ENCODE results near the gene GPRC6A.
"Not testable (repeated sequence)": the region's sequence is repeated elsewhere in the genome, so short reads cannot be mapped to it uniquely, and the experiment has no call there.

The GPRC6A gene

GRCh38 chr6:116828983-116829382 is at the start of gene GPRC6A:
Gene GPRC6A, minus strand, starts transcription at chr6:116829083. Its CDS starts 70 bp downstream, at chr6:116829013.
- DNase-seq (ENCODE audit: low read depth in 2 of 2), result no peak

GRCh38 chr6:116877743-116878142 is 48.9 kb upstream of the GPRC6A start:
- DNase-seq (ENCODE audit: low read depth in 2 of 2), result no peak

GRCh38 chr6:116876635-116877611 is 48.0 kb upstream of the GPRC6A start, which contains the start of gene RFX6:
Gene RFX6, plus strand, starts transcription at chr6:116877242. Its CDS starts 34 bp downstream, at chr6:116877276.
- no peak for DNase-seq (ENCODE audit: low read depth in 2 of 2)

- DNase-seq (ENCODE audit: low read depth in 2 of 2), result no peak
These were observed 47.2 kb upstream of the GPRC6A start for GRCh38 chr6:116876107-116876506.

GRCh38 chr6:116872771-116873170 is 43.9 kb upstream of the GPRC6A start:
- DNase-seq (ENCODE audit: low read depth in 2 of 2), result no peak

GRCh38 chr6:116866281-116866871 is 37.5 kb upstream of the GPRC6A start:
- DNase-seq (ENCODE audit: low read depth in 2 of 2), result no peak

GRCh38 chr6:116859264-116859663 is 30.4 kb upstream of the GPRC6A start:
- DNase-seq (ENCODE audit: low read depth in 2 of 2), result no peak

- no peak for DNase-seq (ENCODE audit: low read depth in 2 of 2)
These were observed 29.2 kb upstream of the GPRC6A start for GRCh38 chr6:116858060-116858459.

GRCh38 chr6:116847227-116847626 is 18.3 kb upstream of the GPRC6A start:
- no peak for DNase-seq (ENCODE audit: low read depth in 2 of 2)

GRCh38 chr6:116842459-116842858 is 13.6 kb upstream of the GPRC6A start:
- DNase-seq (ENCODE audit: low read depth in 2 of 2), result no peak

- DNase-seq (ENCODE audit: low read depth in 2 of 2), result no peak
These were observed 11.2 kb upstream of the GPRC6A start for GRCh38 chr6:116840091-116840490.

- no peak for DNase-seq (ENCODE audit: low read depth in 2 of 2)
These were observed 7.9 kb upstream of the GPRC6A start for GRCh38 chr6:116836606-116837342.

GRCh38 chr6:116834526-116834925 is 5.6 kb upstream of the GPRC6A start:
- not testable (repeated sequence) for DNase-seq (ENCODE audit: low read depth in 2 of 2)

GRCh38 chr6:116827561-116828240 is 1.2 kb downstream of the GPRC6A start:
- no peak for DNase-seq (ENCODE audit: low read depth in 2 of 2)

- DNase-seq (ENCODE audit: low read depth in 2 of 2), result not testable (repeated sequence)
These were observed 12.5 kb downstream of the GPRC6A start for GRCh38 chr6:116816336-116816735.

GRCh38 chr6:116812051-116812650 is 16.7 kb downstream of the GPRC6A start:
- no peak for DNase-seq (ENCODE audit: low read depth in 2 of 2)

- DNase-seq (ENCODE audit: low read depth in 2 of 2), result no peak
These were observed 26.9 kb downstream of the GPRC6A start for GRCh38 chr6:116801971-116802370.

GRCh38 chr6:116799945-116800344 is 28.9 kb downstream of the GPRC6A start:
- DNase-seq (ENCODE audit: low read depth in 2 of 2), result no peak

GRCh38 chr6:116797585-116797984 is 31.3 kb downstream of the GPRC6A start:
- DNase-seq (ENCODE audit: low read depth in 2 of 2), result no peak

- DNase-seq (ENCODE audit: low read depth in 2 of 2), result no peak
These were observed 35.7 kb downstream of the GPRC6A start for GRCh38 chr6:116793224-116793623.

- DNase-seq (ENCODE audit: low read depth in 2 of 2), result no peak
These were observed 45.0 kb downstream of the GPRC6A start for GRCh38 chr6:116783852-116784251.

All from activated CD4-positive, alpha-beta T cell treated with anti-CD3 and anti-CD28 coated beads for 24 hours (primary cell).